SU-DHL-6 (cell line): Measurements from ENCODE around the gene ETV6.

Experiments used
- H2AFZ ChIP-seq: fragments of 200-600 bp; sonication (generic); 2 replicates; pipeline ENCODE4 v1.6.1; 2014; ENCODE audit warnings: low read depth, mild to moderate bottlenecking, moderate library complexity, mixed read lengths, antibody characterized with exemption, low read length; ENCODE audit not compliant: severe bottlenecking
- H3F3A ChIP-seq: fragments of 200-600 bp; shearing (Covaris generic); 2 replicates; pipeline ENCODE4 v1.6.0; 2016; ENCODE audit warnings: antibody characterized with exemption, mild to moderate bottlenecking; ENCODE audit not compliant: insufficient read depth
- H3K27ac ChIP-seq: fragments of 200-600 bp; sonication (generic); 2 replicates; pipeline ENCODE4 v1.5.1; 2016; ENCODE audit warnings: low read depth, mild to moderate bottlenecking, low read length, moderate library complexity, mixed read lengths
- H3K27me3 ChIP-seq: fragments of 200-600 bp; sonication (generic), shearing (Covaris generic); 2 replicates; pipeline ENCODE4 v1.6.0; 2014; ENCODE audit warnings: mild to moderate bottlenecking, low read length
- H3K36me3 ChIP-seq: fragments of 200-600 bp; sonication (generic); 2 replicates; pipeline ENCODE4 v1.6.1; 2014; ENCODE audit warnings: mild to moderate bottlenecking, low read length, mixed read lengths
- H3K4me2 ChIP-seq: fragments of 300-600, 200-600 bp; shearing (Covaris generic), sonication (generic); 2 replicates; pipeline ENCODE4 v1.6.0; 2014; ENCODE audit warnings: low read length, low read depth, mild to moderate bottlenecking; ENCODE audit not compliant: poor library complexity, severe bottlenecking
- H3K4me3 ChIP-seq: fragments of 200-600 bp; sonication (generic); 2 replicates; pipeline ENCODE4 v1.5.1; 2014; ENCODE audit warnings: antibody characterized with exemption, low read length, mild to moderate bottlenecking, mixed read lengths; ENCODE audit not compliant: insufficient read depth, poor library complexity, severe bottlenecking
- H3K79me2 ChIP-seq: fragments of 200-600 bp; sonication (generic); 2 replicates; pipeline ENCODE4 v1.6.1; 2014; ENCODE audit warnings: mild to moderate bottlenecking, low read length, moderate library complexity; ENCODE audit not compliant: insufficient read depth
- H3K9ac ChIP-seq: fragments of 200-600 bp; sonication (generic); 2 replicates; pipeline ENCODE4 v1.7.0; 2014; ENCODE audit warnings: mild to moderate bottlenecking, low read length
- H3K9me2 ChIP-seq: fragments of 200-600 bp; sonication (generic); replicated peaks from 2 replicates; pipeline ENCODE4 v1.6.1; 2014; ENCODE audit warnings: low read length; ENCODE audit not compliant: insufficient read depth
- H3K9me3 ChIP-seq: fragments of 200-600 bp; sonication (generic); 2 replicates; pipeline ENCODE4 v1.6.1; 2014; ENCODE audit warnings: low read length, mixed read lengths; ENCODE audit not compliant: insufficient read depth
- H4K20me1 ChIP-seq: fragments of 200-600 bp; sonication (generic); 2 replicates; pipeline ENCODE4 v1.6.1; 2014; ENCODE audit warnings: low read depth, mild to moderate bottlenecking, antibody characterized with exemption, low read length, moderate library complexity, mixed read lengths
- CTCF ChIP-seq: fragments of 200-600 bp; sonication (generic); IDR thresholded peaks from one replicate; pipeline ENCODE4 v1.5.1; 2017; ENCODE audit warnings: antibody characterized with exemption, mild to moderate bottlenecking, low read length, moderate library complexity; ENCODE audit not compliant: insufficient read depth, poor library complexity, severe bottlenecking
- EZH2phosphoT487 ChIP-seq: fragments of 200-600 bp; sonication (generic), shearing (Covaris generic); conservative IDR thresholded peaks from 2 replicates; pipeline ENCODE4 v1.6.1; 2018; ENCODE audit warnings: mild to moderate bottlenecking, antibody characterized with exemption, low read length, moderate library complexity, mixed read lengths

Gene ETV6

GRCh38 chr12:11880381-11880780, 230.9 kb downstream of the ETV6 start:
- Histone ChIP-seq H3K27me3 (no peaks in the 10 kb centered on the region), H3F3A (no peaks in the 10 kb centered on the region)

GRCh38 chr12:11881835-11882234, 232.4 kb downstream of the ETV6 start:
- no peak overlapping the region for H3K4me2 ChIP-seq

More at GRCh38 chr12:11880381-11880780, 230.9 kb downstream of the ETV6 start:
- Histone ChIP-seq H3K9me3 (no peaks in the 10 kb centered on the region), H3K36me3 (no peaks in the 10 kb centered on the region), H3K79me2 (no peaks in the 10 kb centered on the region), H2AFZ (no peak overlapping the region), H3K4me2 (no peak overlapping the region), H4K20me1 (no peaks in the 10 kb centered on the region), H3K27ac (no peak overlapping the region), H3K9ac (no peak overlapping the region), H3K4me3 (no peak overlapping the region), H3K9me2 (no peaks in the 10 kb centered on the region)
- TF ChIP-seq CTCF: no peak
- TF ChIP-seq EZH2phosphoT487: no peak

GRCh38 chr12:11882301-11883019, 233.0 kb downstream of the ETV6 start:
- Histone ChIP-seq H3F3A (no peaks in the 10 kb centered on the region), H4K20me1 (no peaks in the 10 kb centered on the region), H3K79me2 (no peaks in the 10 kb centered on the region), H3K9me3 (no peaks in the 10 kb centered on the region), H3K36me3 (no peaks in the 10 kb centered on the region), H3K27me3 (no peaks in the 10 kb centered on the region), H2AFZ (no peak overlapping the region), H3K9ac (no peak overlapping the region), H3K4me3 (no peak overlapping the region), H3K4me2 (no peak overlapping the region), H3K27ac (no peak overlapping the region), H3K9me2 (no peaks in the 10 kb centered on the region)
- TF ChIP-seq CTCF (no peak), EZH2phosphoT487 (no peak)

More at GRCh38 chr12:11881835-11882234, 232.4 kb downstream of the ETV6 start:
- H3K4me3 ChIP-seq: no peak overlapping the region
- H3K79me2 ChIP-seq: no peaks in the 10 kb centered on the region
- H3K27ac ChIP-seq: no peak overlapping the region
- H4K20me1 ChIP-seq: no peaks in the 10 kb centered on the region
- no peaks in the 10 kb centered on the region for H3F3A ChIP-seq
- no peak overlapping the region for H2AFZ ChIP-seq
- H3K9me2 ChIP-seq: no peaks in the 10 kb centered on the region
- H3K36me3 ChIP-seq: no peaks in the 10 kb centered on the region
- no peak overlapping the region for H3K9ac ChIP-seq
- no peaks in the 10 kb centered on the region for H3K27me3 ChIP-seq
- no peak for TF ChIP-seq EZH2phosphoT487
- no peak for TF ChIP-seq CTCF
- H3K9me3 ChIP-seq: no peaks in the 10 kb centered on the region
